Trophoblast cell (in vitro differentiated cells and primary cell): ENCODE data around the gene FREM3.
"Not testable (repeated sequence)": the region's sequence is repeated elsewhere in the genome, so short reads cannot be mapped to it uniquely, and the experiment has no call there.

Source experiments
- DNase-seq, 2 donors: peaks; one replicate each; pipeline ENCODE4 v3.0.0-alpha.2; 2016
- H2AFZ ChIP-seq: 2 replicates; pipeline ENCODE4 v1.6.1; 2013; ENCODE audit warnings: low read length, moderate library complexity, mild to moderate bottlenecking; ENCODE audit not compliant: insufficient read depth, poor library complexity
- H2AK5ac ChIP-seq: 2 replicates; pipeline ENCODE4 v1.6.1; 2013; ENCODE audit warnings: mild to moderate bottlenecking, low read length
- H2BK120ac ChIP-seq: 2 replicates; pipeline ENCODE4 v1.6.1; 2013; ENCODE audit warnings: low read length, mild to moderate bottlenecking, moderate library complexity; ENCODE audit not compliant: insufficient read depth, poor library complexity
- H2BK12ac ChIP-seq: 2 replicates; pipeline ENCODE4 v1.6.1; 2013; ENCODE audit warnings: mild to moderate bottlenecking, low read length, moderate library complexity
- H2BK5ac ChIP-seq: 2 replicates; pipeline ENCODE4 v1.6.1; 2013; ENCODE audit warnings: low read length, low read depth, moderate library complexity, mild to moderate bottlenecking; ENCODE audit not compliant: poor library complexity
- H3K14ac ChIP-seq: 2 replicates; pipeline ENCODE4 v1.6.1; 2013; ENCODE audit warnings: mild to moderate bottlenecking, low read length
- H3K18ac ChIP-seq: 2 replicates; pipeline ENCODE4 v1.6.1; 2013; ENCODE audit warnings: mild to moderate bottlenecking, low read length
- H3K23ac ChIP-seq: 2 replicates; pipeline ENCODE4 v1.6.1; 2013; ENCODE audit warnings: low read length
- H3K27ac ChIP-seq: 2 replicates; pipeline ENCODE4 v1.5.1; 2013; ENCODE audit warnings: low read depth, mild to moderate bottlenecking, inconsistent platforms, low read length, moderate library complexity
- H3K27me3 ChIP-seq: 2 replicates; pipeline ENCODE4 v1.6.1; 2013; ENCODE audit warnings: inconsistent platforms, mild to moderate bottlenecking, low read length, moderate library complexity; ENCODE audit not compliant: insufficient read depth
- H3K36me3 ChIP-seq, 2 experiments: 1 replicate in 1 of 2; 2 replicates in 1 of 2; pipeline ENCODE4 v1.6.1; 2013; ENCODE audit warnings: low read length in 2 of 2, mild to moderate bottlenecking in 2 of 2, moderate library complexity in 1 of 2; ENCODE audit not compliant: insufficient read depth in 2 of 2, control insufficient read depth in 1 of 2
- H3K4ac ChIP-seq: 2 replicates; pipeline ENCODE4 v1.6.1; 2013; ENCODE audit warnings: low read depth, mild to moderate bottlenecking, low read length, moderate library complexity
- H3K4me1 ChIP-seq, 2 experiments: 1 replicate in 1 of 2; 2 replicates in 1 of 2; pipeline ENCODE4 v1.6.1; 2013; ENCODE audit warnings: low read length in 2 of 2, mild to moderate bottlenecking in 2 of 2, moderate library complexity in 1 of 2; ENCODE audit not compliant: insufficient read depth in 2 of 2, control insufficient read depth in 1 of 2
- H3K4me2 ChIP-seq: 2 replicates; pipeline ENCODE4 v1.6.1; 2013; ENCODE audit warnings: inconsistent platforms, mild to moderate bottlenecking, low read length, moderate library complexity
- H3K4me3 ChIP-seq: 2 replicates; pipeline ENCODE4 v1.5.1; 2013; ENCODE audit warnings: mild to moderate bottlenecking, low read depth, low read length, inconsistent platforms
- H3K79me1 ChIP-seq: one replicate; pipeline ENCODE4 v1.6.1; 2013; ENCODE audit warnings: low read length
- H3K79me2 ChIP-seq: 2 replicates; pipeline ENCODE4 v1.6.1; 2013; ENCODE audit warnings: low read length, mild to moderate bottlenecking; ENCODE audit not compliant: control insufficient read depth, insufficient read depth, poor library complexity
- H3K9ac ChIP-seq: 2 replicates; pipeline ENCODE4 v1.6.1; 2013; ENCODE audit warnings: mild to moderate bottlenecking, low read length
- H3K9me3 ChIP-seq: 2 replicates; pipeline ENCODE4 v1.6.1; 2013; ENCODE audit warnings: low read depth, mild to moderate bottlenecking, control low read depth, inconsistent platforms, low read length; ENCODE audit not compliant: insufficient read depth
- H4K12ac ChIP-seq: 2 replicates; pipeline ENCODE4 v1.6.1; 2013; ENCODE audit warnings: low read depth, mild to moderate bottlenecking, low read length, moderate library complexity
- H4K8ac ChIP-seq: 2 replicates; pipeline ENCODE4 v1.6.1; 2013; ENCODE audit warnings: low read depth, mild to moderate bottlenecking, low read length, moderate library complexity
- H4K91ac ChIP-seq: one replicate; pipeline ENCODE4 v1.6.1; 2013; ENCODE audit warnings: low read depth, mild to moderate bottlenecking, low read length, moderate library complexity
- WGBS: extraction: QIAGEN DNeasy Blood & Tissue Kit; methylation state at CpG from one replicate; pipeline ENCODE4 v1.1.7; 2013; ENCODE audit warnings: missing lambda C conversion rate; ENCODE audit not compliant: insufficient read length, insufficient coverage; ENCODE audit errors: extremely low coverage; 5-methylcytosine and 5-hydroxymethylcytosine counted together

The FREM3 gene

GRCh38 chr4:143673629-143674028, 26.8 kb downstream of the FREM3 start:
- H4K12ac ChIP-seq, H3K14ac ChIP-seq, H3K4ac ChIP-seq, H4K91ac ChIP-seq, H3K18ac ChIP-seq, H3K23ac ChIP-seq, H2BK120ac ChIP-seq, H4K8ac ChIP-seq, H3K79me2 ChIP-seq, H2BK12ac ChIP-seq, H3K79me1 ChIP-seq, H3K4me1 ChIP-seq, DNase-seq, H3K4me2 ChIP-seq, H3K27ac ChIP-seq, H3K36me3 ChIP-seq, H3K9ac ChIP-seq, H2AK5ac ChIP-seq, H3K27me3 ChIP-seq, H2BK5ac ChIP-seq, H2AFZ ChIP-seq, H3K9me3 ChIP-seq, H3K4me3 ChIP-seq: not testable (repeated sequence)
- WGBS: no CpG with 5 or more reads among the region's 9 CpGs

GRCh38 chr4:143668930-143669552, 31.4 kb downstream of the FREM3 start:
- H3K9ac ChIP-seq: no peak overlapping the region

GRCh38 chr4:143667461-143667860, 33.0 kb downstream of the FREM3 start:
- no peak overlapping the region for H4K8ac ChIP-seq
- H3K79me1 ChIP-seq: no peaks in the 10 kb centered on the region
- DNase-seq: no peak
- no peak overlapping the region for H2BK5ac ChIP-seq
- no peak overlapping the region for H2BK12ac ChIP-seq
- WGBS: no CpG with 5 or more reads among the region's 4 CpGs
- no peak overlapping the region for H3K4me2 ChIP-seq
- H3K79me2 ChIP-seq: no peaks in the 10 kb centered on the region
- H3K14ac ChIP-seq: no peak overlapping the region
- H3K4ac ChIP-seq: no peak overlapping the region
- no peaks in the 10 kb centered on the region for H3K36me3 ChIP-seq
- no peak overlapping the region for H4K91ac ChIP-seq
- H3K23ac ChIP-seq: peak overlapping the region; percentile 89
- no peak overlapping the region for H3K9ac ChIP-seq
- H2AFZ ChIP-seq: no peak overlapping the region
- no peak overlapping the region for H3K27ac ChIP-seq
- H2AK5ac ChIP-seq: no peak overlapping the region
- H3K18ac ChIP-seq: no peak overlapping the region
- no peak overlapping the region for H3K4me3 ChIP-seq
- H2BK120ac ChIP-seq: no peak overlapping the region
- H3K27me3 ChIP-seq: no peaks in the 10 kb centered on the region
- no peak overlapping the region for H4K12ac ChIP-seq
- H3K4me1 ChIP-seq: no peaks in the 10 kb centered on the region
- H3K9me3 ChIP-seq: no peaks in the 10 kb centered on the region

More at GRCh38 chr4:143668930-143669552, 31.4 kb downstream of the FREM3 start:
- Histone ChIP-seq H3K4me2 (no peak overlapping the region), H3K36me3 (no peaks in the 10 kb centered on the region), H2BK120ac (no peak overlapping the region), H3K79me1 (no peaks in the 10 kb centered on the region), H3K4me1 (no peaks in the 10 kb centered on the region), H3K27me3 (no peaks in the 10 kb centered on the region), H3K4me3 (no peak overlapping the region), H2AFZ (no peak overlapping the region), H3K23ac (no peak overlapping the region), H3K27ac (no peak overlapping the region), H2BK5ac (no peak overlapping the region), H3K9me3 (no peaks in the 10 kb centered on the region), H3K4ac (no peak overlapping the region), H4K12ac (no peak overlapping the region), H2BK12ac (no peak overlapping the region), H3K79me2 (no peaks in the 10 kb centered on the region), H4K8ac (no peak overlapping the region), H2AK5ac (no peak overlapping the region), H3K14ac (no peak overlapping the region), H4K91ac (no peak overlapping the region), H3K18ac (no peak overlapping the region)
- no CpG with 5 or more reads among the region's 9 CpGs for WGBS
- DNase-seq: no peak

GRCh38 chr4:143658336-143658735, 42.1 kb downstream of the FREM3 start:
- no peaks in the 10 kb centered on the region for H3K9me3 ChIP-seq
- no peaks in the 10 kb centered on the region for H3K79me1 ChIP-seq
- H4K8ac ChIP-seq: no peak overlapping the region
- no CpG with 5 or more reads among the region's 4 CpGs for WGBS
- H4K12ac ChIP-seq: no peak overlapping the region
- no peak overlapping the region for H3K4me2 ChIP-seq
- H3K79me2 ChIP-seq: no peaks in the 10 kb centered on the region
- H2BK12ac ChIP-seq: no peak overlapping the region
- H3K9ac ChIP-seq: no peak overlapping the region
- H2BK120ac ChIP-seq: no peak overlapping the region
- H2AK5ac ChIP-seq: no peak overlapping the region
- H3K4ac ChIP-seq: no peak overlapping the region
- H3K4me3 ChIP-seq: no peak overlapping the region
- no peak overlapping the region for H3K23ac ChIP-seq
- no peaks in the 10 kb centered on the region for H3K36me3 ChIP-seq
- H4K91ac ChIP-seq: no peak overlapping the region
- no peak overlapping the region for H3K27ac ChIP-seq
- no peaks in the 10 kb centered on the region for H3K27me3 ChIP-seq
- H3K14ac ChIP-seq: no peak overlapping the region
- no peak overlapping the region for H2BK5ac ChIP-seq
- no peaks in the 10 kb centered on the region for H3K4me1 ChIP-seq
- H2AFZ ChIP-seq: no peak overlapping the region
- DNase-seq: no peak
- no peak overlapping the region for H3K18ac ChIP-seq
